ENCODE data around the gene CRLF1.

The CRLF1 gene, protein sequence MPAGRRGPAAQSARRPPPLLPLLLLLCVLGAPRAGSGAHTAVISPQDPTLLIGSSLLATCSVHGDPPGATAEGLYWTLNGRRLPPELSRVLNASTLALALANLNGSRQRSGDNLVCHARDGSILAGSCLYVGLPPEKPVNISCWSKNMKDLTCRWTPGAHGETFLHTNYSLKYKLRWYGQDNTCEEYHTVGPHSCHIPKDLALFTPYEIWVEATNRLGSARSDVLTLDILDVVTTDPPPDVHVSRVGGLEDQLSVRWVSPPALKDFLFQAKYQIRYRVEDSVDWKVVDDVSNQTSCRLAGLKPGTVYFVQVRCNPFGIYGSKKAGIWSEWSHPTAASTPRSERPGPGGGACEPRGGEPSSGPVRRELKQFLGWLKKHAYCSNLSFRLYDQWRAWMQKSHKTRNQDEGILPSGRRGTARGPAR

DNA sequence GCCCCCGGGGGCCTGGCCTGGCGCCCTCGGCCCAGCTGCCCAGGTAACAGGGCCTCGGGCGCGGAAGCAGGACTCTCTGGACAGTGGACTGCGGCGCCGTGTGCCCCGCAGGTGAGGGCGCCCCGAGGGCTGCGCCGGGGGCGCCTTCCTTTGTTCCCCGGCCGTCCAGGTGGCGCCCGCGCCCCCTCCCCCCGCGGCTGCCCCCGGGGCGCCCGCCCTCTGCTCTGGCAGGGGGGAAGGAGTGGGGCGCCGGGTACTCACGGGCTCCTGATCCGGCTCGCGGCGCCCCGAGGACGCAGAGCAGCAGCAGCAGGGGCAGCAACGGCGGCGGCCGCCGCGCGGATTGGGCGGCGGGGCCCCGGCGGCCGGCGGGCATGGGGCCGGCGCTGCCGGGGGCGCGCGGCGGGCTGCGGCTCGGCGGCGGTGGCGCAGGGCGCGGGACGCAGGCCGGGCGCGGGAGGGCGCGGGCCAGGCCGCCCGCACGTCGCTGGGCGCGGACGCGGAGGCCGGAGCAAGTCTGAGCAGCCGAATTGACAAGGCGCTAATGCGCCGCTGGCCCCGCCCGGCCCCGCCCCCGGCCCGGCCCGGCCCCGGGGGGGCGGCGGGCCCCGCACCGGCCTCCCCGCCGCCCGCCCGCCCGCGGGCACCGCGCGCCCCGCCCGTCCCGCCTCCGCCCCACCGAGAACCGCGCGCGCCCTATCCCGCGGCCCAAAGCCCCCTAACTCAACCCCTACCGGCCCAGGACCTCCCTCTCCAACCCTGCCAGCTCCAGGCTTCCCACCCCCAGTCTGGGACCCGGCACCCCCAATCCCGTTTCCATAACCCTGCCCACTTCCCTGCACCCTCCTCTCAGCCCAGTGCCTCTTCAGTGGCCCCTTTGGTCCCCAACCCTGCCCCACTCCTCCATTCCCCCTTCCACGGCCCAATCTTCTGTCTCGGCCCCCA, at the start of gene CRLF1:
Gene CRLF1 (minus strand): TSS at position 519 of the 945 bp plus-strand sequence. CDS start 143 bp downstream, at position 376.
- FAIRE-seq (no peak), DNase-seq (ENCODE audit: low spot score) (no peak)

DNA sequence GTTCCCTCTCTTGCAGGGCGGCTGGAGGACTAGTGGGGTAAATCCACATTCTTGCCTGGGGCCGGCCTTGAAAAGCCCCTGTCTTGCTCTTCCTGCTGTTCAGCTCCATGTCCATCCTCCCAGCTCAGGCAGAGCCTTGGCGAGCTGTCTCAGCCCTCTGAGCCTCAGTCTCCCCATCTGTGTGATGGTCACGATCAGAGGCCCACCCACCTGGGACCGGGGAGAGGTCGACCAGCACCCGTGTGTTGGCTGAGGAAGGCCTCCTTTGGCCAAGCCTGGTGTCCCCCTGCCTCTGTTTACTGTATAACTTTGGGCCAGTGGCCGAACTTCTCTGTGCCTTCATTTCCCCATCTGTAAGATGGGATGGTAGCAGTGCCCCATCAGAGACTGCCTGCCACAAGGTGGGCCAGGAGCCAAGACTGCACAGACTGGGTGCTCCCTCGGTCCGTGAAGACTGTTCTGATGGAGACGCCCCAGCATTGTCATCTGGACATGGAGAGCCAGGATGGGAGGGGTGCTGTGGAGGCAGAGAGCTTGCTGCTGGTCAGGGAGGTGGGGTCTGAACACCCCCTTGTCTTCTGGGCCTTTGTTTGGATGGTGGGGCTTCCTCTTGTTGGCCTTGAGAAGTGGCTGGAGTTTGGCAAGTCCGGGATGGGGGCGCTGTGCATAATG, 48.7 kb upstream of the CRLF1 start:
- FAIRE-seq (no peak), DNase-seq (ENCODE audit: low spot score) (no peak)

DNA sequence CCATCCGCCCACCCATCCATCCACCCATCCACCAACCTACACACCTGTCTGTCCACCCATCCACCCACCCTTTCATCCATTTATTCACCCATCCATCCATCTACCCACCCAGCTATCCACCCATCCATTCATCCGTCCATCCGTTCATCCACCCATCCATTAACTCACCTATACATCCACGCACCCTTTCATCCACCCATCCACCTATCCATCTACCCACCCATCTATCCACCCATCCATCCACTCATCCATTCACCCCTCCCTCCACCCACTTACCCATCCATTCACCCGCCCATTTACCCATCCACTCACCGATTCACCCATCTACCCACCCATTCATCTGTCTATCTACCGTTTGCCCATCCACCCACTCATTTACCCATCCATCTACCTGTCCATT, 47.9 kb upstream of the CRLF1 start:
- FAIRE-seq: no peak
- no peak for DNase-seq (ENCODE audit: low spot score)

DNA sequence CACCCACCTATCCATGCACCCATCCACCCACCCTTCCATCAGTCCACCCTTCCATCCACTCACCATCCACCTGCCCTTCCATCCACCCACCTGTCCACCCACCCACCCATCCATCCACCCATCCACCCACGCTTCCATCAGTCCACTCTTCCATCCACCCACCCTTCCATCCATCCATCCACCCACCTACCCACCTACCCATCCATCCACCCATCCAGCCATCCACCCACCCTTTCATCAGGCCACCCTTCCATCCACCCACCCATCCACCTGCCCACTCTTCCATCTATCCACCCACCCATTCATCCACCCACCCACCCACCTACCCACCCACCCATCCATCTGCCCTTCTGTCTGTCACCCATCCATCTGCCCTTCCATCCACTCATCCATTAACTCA, 47.3 kb upstream of the CRLF1 start:
- no peak for DNase-seq (ENCODE audit: low spot score)
- no peak for FAIRE-seq

DNA sequence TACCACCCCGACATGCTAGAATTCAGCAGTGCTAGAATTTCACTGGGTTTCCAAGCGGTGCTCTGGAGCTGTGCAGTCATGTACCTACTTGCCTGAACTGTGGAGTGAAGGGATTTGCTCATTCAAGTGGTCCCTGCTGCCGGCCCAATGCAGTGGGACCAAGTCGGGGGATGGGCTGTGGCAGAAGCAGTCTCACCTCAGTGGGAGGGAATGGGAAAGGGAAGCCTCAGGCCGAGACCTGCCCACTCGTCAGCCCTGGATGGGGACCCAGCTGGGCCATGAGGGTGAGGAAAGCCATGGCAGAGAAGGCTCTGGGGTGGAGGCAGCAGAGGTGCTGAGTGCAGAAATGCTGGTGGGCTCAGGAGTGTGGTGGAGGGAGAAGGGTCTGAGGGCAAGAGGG, 45.1 kb upstream of the CRLF1 start:
- no peak for FAIRE-seq

DNA sequence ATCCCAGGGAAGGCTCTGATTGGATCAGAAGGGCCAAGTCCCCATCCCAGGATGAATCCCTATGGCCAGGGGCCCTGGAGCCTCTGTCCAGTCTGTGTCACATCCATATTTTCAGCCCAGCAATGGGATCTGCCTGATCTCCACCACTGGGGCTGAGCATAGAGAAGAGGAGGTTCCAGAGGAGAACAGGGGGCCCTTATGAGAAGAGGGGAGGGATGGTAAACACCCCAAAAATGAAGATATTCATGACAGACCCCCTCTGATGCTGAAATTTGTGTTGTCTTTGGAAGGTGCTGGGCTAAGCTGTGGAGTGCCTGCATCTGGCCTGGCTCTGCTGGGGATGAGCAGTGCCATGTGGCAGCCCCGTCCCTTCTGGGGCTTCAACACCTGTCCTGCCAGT, 44.7 kb upstream of the CRLF1 start:
- DNase-seq (ENCODE audit: low spot score) (no peak), FAIRE-seq (no peak)

More for the DNA sequence above, 45.1 kb upstream of the CRLF1 start:
- DNase-seq (ENCODE audit: low spot score): no peak

DNA sequence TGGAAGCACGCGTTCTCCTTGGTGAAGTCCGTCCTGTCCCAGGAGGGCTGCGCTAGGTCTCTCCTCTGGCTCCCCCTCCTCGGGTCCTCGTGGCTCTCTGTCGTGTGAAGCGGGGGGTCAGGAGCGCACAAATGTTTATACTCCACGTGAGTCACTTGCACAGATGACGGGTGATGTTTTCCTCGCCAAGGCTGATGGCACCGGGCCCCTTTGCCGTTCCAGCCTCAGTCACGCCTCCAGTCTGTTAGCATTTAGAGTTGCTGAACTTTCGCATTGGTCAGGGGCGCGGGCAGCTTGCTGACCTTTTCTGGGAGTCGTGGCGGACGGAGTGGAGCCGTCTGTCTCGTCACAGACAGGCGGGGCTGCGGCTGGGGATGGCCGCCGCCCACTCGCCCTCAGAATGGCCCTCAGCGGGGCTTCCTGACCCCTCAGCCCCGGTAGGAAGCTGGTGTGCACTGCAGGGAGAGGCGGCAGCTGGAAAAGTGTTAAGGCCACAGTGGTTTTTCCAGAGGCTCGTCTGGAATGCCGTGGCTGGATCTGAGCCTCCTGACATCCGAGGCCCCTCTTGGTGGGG, 44.0 kb upstream of the CRLF1 start:
- DNase-seq (ENCODE audit: low spot score) (no peak), FAIRE-seq (no peak)

DNA sequence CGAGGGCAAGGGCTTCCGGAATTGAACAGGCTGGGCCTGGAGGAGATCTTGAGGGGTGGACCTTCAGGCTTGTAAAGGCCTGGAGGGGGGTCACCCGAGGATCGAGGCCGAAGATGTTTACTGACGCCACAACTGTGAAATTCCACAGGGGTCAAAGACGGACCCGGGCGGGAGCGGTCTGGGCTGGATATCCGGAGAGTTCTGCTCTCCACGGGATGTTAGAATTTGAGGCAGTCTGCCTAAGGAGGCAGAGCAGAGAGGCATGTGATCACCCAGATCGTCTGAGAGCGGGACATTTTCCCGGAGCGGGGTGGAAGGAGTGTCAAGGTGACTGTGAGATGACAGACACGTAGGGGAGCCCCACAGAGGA, 43.4 kb upstream of the CRLF1 start:
- FAIRE-seq: no peak

DNA sequence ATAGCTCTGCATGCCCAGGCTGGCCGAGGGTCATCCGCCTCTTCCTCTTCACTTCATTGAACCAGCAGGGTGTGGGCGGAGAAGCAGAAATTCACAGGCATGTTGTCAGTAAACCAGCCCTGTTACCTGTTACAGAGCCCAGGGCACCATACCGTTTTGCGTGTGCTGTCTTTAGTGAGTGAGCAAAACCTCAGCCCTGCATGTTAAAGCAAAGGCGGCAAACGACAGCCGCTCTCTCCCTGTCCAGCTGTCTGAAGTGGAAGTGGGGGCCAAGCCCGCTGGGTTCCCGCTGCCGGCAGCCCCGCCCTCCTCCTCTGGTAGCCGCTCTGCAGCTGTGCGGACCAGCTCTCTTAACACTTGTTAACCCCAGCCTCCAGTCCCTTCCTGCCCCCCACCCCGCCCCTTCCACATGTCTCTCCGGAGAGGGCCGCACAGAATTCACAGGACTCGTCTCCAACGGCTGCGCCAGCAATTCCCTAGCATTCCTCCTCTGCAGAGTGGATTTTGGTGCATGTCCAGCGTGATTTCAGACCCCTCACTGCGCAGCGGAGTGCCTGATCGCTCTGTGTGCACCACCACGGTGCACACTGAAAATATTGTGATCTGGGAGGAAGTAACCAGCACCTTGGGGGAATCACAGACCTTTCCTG, 42.9 kb upstream of the CRLF1 start:
- FAIRE-seq (no peak), DNase-seq (ENCODE audit: low spot score) (no peak)

More for the DNA sequence above, 43.4 kb upstream of the CRLF1 start:
- no peak for DNase-seq (ENCODE audit: low spot score)

DNA sequence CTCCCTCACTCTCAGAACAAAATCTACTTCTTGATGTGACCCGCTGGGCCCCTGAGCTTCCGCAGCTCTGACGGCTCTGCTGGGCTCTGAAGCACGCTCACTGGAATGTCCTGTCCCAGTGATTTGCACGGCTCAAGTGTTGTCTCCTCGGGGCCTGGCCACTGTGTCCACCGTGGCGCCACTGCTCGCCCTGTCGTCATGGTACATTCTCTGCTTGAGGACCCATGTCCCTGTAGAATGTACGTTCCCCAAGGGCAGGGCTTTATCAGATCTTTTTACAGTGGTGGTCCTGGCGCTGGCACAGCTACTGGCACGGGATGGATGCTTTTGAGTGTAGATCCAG, 42.3 kb upstream of the CRLF1 start:
- DNase-seq (ENCODE audit: low spot score) (no peak), FAIRE-seq (no peak)

DNA sequence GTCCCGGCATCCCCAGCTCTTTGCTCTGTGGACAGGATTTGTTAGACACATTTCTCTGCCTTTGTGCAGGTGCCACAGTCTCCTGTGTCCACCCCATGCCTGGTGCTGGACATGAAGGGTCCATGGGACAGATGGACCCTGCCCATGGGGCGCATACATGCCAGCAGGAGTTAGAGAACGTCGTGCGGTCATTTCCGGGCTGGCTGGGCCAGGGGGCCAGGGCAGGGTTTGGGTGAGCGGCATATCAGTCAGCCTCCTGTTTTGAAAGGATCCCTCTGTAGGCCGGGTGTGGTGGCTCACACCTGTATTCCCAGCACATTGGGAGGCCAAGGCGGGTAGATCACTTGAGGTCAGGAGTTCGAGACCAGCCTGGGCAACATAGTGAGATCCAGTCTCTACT, 41.2 kb upstream of the CRLF1 start:
- FAIRE-seq (no peak), DNase-seq (ENCODE audit: low spot score) (no peak)

DNA sequence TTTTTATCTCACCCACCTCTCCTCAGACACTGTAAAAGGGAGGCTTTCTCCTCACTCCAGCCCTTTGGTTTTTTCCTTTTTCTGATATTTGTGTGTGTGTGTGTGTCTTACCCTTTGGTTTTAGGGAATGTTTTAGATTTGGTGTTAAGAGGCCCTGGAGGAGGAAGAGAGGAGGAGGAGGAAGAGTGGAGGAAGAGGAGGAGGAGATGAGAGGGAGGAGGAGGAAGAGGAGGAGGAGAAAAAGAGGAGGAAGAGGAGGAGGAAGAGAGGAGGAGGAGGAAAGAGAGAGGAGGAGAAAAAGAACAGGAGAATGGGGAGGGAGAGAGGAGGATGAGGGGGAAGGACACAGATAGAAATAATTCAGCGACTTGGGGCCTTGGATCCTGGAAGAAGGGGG, 40.8 kb upstream of the CRLF1 start:
- no peak for FAIRE-seq
- no peak for DNase-seq (ENCODE audit: low spot score)

DNA sequence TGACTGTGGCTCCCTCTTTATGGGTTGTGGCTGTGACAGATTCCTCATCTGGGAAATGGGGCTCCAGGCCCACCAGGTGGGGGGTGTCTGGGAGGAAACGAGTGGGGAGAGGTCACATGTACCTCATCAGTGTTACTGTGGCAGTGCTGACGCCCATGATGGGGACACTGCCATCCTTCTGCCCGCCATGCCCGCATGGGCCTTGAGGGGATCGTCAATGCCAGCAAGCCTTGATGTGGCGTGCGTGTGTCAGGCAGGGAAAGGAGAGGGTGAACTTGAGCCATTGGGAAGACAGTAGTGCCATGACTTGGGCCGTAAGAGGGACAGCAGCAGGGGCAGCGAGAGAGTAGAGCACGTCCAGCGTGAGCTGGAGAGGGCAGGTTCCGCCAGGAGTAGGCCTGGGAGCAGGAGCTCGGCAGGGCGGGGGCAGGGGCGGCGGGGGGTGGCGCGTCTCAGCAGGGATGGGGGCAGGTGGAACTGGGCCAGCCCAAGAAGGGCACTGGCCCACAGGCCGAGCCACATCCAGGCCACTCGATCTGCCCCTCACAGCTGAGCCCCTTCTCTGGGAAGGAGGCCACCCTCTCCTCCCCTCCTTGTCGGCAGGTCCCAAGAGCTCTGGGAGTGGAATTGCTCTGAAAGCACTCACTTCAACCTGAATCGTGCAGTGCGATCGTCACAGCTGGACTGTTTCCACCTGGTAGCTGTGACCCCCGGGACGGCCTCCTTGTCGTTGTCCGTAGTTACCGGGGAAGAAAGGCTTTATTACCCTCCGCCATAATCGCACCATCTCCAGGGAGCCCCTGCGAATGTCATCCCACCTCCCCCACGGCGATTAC, 40.2 kb upstream of the CRLF1 start:
- DNase-seq (ENCODE audit: low spot score): no peak

DNA sequence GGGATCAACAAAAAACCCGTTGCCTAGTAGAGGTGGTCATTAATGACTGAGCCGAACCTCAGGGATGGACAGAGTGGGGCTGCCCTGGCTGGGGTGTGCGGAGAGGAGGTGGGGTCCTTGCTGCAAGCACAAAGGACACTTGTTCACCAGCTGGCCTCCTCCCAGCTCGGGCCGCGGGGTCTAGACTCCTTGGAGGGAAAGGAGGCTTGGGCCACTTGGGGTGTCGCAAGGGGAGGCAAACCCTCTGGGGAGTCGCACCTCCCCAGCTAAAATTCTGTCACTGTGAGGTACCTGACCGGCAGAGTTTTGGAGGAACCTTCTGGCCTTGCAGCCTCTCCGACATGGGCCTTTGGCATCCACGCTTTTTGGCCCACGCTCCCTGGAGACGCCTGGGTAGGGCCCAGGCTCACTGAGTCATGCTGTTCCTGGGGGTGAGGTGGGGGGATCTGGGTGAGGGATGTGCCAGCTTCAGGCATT, 38.5 kb upstream of the CRLF1 start:
- DNase-seq (ENCODE audit: low spot score) (no peak), FAIRE-seq (no peak)

More for the DNA sequence above, 40.2 kb upstream of the CRLF1 start:
- FAIRE-seq: no peak

DNA sequence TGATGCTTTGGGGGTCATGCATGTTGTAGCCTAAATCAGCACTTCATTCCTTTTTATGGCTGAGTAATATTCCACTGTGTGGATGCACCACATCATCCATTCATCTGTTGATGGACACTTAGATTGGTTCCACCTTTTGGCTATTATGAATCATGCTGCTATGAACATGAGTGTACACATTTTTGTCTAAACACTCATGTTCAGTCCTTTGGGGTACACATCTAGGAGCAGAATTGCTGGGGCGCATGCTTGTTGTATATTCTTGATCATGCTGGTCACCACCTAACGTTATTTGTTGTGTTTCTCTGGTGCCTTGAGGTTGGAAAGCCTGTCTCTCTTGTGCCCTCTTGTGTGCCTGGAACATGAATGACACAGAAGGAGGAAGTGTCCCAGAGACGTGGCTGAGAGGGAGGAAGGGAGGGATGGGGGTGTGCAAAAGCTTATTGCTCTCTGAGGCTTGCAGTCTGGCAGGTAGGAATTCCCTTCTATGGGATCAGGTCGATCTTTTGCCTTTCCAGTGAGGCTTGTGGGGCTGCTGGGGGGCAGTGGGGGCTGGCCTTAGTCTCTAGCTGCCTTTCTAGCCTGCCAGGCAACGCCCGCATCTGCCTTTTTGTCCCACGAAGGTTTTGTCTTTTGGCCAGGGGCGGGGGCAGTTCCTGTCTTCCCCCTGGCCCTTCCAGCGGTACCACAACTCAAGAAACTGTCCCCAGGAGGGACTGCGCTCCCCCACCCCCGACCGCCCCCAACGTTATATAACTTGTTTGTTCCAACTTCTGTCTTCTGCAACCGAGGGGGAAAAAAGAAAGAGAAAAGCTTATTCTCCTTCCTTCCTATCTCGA, 37.8 kb upstream of the CRLF1 start:
- no peak for FAIRE-seq
- no peak for DNase-seq (ENCODE audit: low spot score)

DNA sequence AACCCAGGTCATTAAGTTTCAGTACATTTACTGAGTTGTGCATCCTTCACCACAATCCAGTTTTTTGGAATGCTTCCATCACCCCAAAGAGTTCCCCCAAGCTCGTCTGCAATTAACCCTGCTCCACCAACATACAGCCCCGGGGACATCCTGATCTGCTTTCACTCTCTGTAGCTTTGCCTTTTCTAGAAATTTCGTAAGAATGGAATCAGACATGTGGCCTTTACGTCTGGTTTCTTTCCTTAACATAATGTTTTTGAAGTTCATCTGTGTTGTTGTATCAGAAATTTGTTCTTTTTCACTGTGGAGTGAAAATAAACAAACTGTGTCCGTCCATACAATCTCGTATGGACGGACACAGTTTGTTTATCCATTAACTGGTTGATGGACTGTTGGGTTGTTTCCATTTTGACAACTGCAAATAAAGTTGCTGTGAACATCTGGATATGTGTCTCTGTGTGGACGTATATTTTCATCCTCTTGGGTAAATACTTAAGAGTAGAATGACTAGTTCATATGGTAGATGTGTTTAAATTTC, 33.2 kb upstream of the CRLF1 start:
- FAIRE-seq (no peak), DNase-seq (ENCODE audit: low spot score) (no peak)

DNA sequence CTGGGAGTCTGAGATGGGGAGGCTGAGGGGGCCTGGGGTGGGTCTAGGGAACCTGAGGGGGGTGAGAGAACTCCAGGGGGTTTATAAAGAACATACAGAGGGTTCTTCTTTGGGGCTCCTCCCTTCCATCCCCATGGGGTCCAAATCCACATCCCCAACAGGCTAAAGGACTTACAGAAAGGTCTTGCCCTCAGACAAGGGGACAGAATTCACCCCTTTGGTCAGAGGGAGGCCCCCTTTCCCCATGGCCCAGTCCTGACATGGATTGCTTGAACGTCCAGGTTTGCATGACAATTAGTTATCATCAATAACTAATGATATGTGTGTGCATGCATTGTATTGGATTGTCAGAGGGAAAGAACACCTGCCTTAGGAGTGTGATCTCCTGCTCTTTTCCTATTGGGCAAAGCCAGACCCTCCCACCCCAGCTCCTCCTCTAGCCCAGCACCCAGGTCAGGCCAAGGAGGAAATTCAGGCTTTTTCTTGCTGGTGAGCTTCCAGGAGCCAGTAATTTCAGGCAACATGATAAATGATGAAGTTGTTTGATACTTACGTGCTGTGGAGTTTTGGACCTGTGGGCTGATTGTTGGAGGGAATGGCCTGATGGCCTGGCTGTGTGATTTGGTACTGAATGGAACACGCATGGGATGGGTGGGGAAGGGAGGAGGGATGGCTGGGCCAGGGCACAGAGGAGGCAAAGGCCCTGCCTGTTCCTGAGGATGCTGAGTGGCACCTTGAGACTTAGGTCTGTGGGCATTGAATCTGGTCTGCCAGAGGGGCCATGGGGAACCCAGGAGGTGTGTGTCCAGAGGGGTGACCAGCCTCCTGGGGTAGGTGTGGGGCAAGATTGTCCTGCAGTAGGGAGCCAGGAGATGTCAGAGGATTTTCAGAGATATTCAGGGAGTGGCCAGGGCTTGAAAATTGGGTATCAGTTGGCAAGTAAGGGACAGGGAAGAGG, 31.4 kb upstream of the CRLF1 start:
- FAIRE-seq: no peak
- DNase-seq (ENCODE audit: low spot score): no peak
